GM06990 (cell line): ENCODE data around the gene CABP7.

Source experiments
- DNase-seq: peaks from one replicate; pipeline ENCODE4 v3.0.0-alpha.2; 2011; ENCODE audit not compliant: insufficient read length; ENCODE audit errors: extremely low read depth
- H3K27me3 ChIP-seq: replicated peaks from 2 replicates; pipeline ENCODE4 v1.6.0; 2011; ENCODE audit warnings: low read length; ENCODE audit not compliant: control insufficient read depth, insufficient read depth
- H3K36me3 ChIP-seq: 2 replicates; pipeline ENCODE4 v1.5.1; 2011; ENCODE audit warnings: low read length; ENCODE audit not compliant: control insufficient read depth, insufficient read depth
- H3K4me3 ChIP-seq: replicated peaks from 2 replicates; pipeline ENCODE4 v1.5.1; 2011; ENCODE audit warnings: low read depth, mild to moderate bottlenecking, control low read depth, low read length
- CTCF ChIP-seq: IDR thresholded peaks from 2 replicates; pipeline ENCODE4 v1.5.1; 2011; ENCODE audit warnings: low read length, control low read depth, mild to moderate bottlenecking, inconsistent platforms; ENCODE audit not compliant: insufficient read depth, poor library complexity, severe bottlenecking

CABP7 gene

GRCh38 chr22:29683536-29683935, 36.3 kb upstream of the CABP7 start:
- Histone ChIP-seq H3K4me3 (no peak overlapping the region), H3K27me3 (no peaks in the 10 kb centered on the region), H3K36me3 (peaks cover 16% of the 10 kb centered on the region)
- DNase-seq = no peak
- TF ChIP-seq CTCF = no peak

- H3K4me3 ChIP-seq = no peak overlapping the region
- peaks cover 12% of the 10 kb centered on the region for H3K36me3 ChIP-seq
These were observed 35.6 kb upstream of the CABP7 start for GRCh38 chr22:29684244-29684643.

DNA sequence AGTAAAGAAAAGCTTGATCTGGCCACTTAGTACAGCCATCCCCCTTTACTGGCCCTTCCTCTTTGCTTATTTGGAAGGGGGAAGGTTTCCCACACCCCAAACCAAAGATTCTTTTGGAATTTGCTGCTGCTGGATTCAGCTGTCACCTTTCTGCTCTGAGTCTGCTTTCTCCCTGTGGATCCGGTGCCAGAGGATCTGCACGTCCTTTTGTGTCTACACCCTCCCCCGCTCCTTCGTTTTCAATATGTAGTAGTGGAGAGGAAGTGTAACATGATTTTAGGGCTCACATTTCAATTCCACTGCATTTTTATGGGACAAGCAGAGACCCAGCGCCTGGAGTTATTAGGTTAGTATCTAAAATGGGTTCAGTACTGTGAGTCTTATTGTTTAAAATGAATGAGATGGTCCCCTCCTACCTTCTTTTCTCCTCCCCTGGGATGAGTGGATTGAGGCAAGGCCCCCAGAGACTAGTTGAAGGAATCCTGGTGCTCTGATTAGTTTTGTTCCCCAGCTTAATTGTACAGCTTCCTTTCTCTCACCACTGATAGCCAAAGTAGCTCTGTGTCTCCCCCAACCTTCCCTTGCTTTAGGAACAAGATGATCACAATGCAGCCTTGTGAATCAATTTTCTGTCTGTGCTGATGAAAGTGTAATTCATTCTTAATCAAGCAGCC, 30.5 kb upstream of the CABP7 start:
- DNase-seq = no peak
- no peak overlapping the region for H3K4me3 ChIP-seq
- no peaks in the 10 kb centered on the region for H3K27me3 ChIP-seq
- no peak for TF ChIP-seq CTCF
- peaks cover 3% of the 10 kb centered on the region for H3K36me3 ChIP-seq

More at GRCh38 chr22:29684244-29684643, 35.6 kb upstream of the CABP7 start:
- TF ChIP-seq CTCF = no peak
- no peak for DNase-seq
- H3K27me3 ChIP-seq = no peaks in the 10 kb centered on the region

- DNase-seq = no peak
- peak; percentile 67 for TF ChIP-seq CTCF
- Histone ChIP-seq H3K36me3 (peaks cover 3% of the 10 kb centered on the region), H3K27me3 (no peaks in the 10 kb centered on the region), H3K4me3 (no peak overlapping the region)
These were observed 30.0 kb upstream of the CABP7 start for GRCh38 chr22:29689880-29690213.

DNA sequence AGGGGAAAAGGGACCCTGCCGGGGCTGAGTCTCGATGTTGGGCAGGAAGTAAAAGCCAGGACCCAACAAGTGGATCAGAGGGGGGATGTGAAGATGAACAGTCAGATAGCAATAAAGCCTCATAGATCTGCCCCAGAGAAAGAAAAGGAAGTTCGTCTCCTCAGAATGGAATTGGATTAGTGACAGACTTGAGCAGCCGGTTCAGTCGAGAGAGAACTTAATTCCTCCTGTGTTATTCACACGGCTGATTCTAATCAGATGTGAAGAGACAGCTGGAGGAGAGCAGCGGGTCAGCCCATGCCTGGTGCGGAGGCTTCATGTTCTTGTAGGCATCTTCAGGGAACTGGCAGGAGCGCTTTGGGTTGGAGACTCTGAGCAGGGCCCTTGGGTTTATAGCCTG, 29.3 kb upstream of the CABP7 start:
- no peak for TF ChIP-seq CTCF
- no peak overlapping the region for H3K4me3 ChIP-seq
- no peak for DNase-seq
- H3K36me3 ChIP-seq = peaks cover 3% of the 10 kb centered on the region
- no peaks in the 10 kb centered on the region for H3K27me3 ChIP-seq

GRCh38 chr22:29691636-29692326, 28.0 kb upstream of the CABP7 start:
- Histone ChIP-seq H3K27me3 (no peaks in the 10 kb centered on the region), H3K4me3 (no peak overlapping the region), H3K36me3 (peaks cover 6% of the 10 kb centered on the region)
- no peak for DNase-seq
- no peak for TF ChIP-seq CTCF
